HG02852 (cell line): ENCODE data around the gene TRAM2.

Source experiments
- ATAC-seq: cut with Tn5 transposase; IDR thresholded peaks from one replicate; pipeline ENCODE4 v1.9.1; 2021; ENCODE audit warnings: mild to moderate bottlenecking, moderate library complexity; ENCODE audit not compliant: unreplicated experiment

Gene TRAM2

DNA sequence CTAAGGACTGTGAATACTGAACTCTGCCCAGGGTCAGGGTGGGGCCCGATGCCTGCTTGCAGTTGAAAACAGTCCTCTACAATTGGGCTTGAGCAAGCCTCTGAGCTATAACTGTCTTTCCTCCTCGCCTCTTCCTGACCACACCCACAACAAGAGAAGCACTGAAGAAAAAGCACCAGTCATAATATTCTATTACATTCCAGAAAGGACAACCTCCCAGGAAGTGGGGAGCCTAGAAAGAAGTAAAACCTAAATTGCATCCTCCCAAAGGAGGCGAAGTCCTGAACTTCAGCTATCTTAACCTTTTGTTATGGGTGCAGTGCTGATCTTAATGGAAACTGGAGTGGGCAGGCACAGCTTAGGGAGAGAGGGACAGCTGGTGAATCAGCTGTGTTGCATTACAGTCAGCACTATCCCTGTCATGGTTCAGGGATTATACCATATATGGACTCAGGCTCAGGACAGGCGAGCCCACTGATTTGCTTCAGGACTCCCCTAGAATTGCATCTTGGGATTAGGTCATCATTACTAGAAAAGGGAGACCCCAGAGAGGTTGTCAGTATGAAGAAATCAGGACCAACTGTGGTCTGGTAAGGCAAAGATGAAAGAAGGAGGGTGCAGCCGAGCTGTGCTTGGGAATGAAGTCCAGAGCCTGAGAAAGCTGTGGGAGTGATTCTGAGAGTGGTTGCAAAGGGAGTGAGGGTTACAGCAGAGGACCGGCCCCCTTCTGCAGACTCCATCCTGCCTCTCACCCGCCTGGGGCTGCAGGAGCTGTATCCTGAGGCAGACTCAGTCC, 18.3 kb upstream of the TRAM2 start:
- peak; percentile 84 for ATAC-seq

DNA sequence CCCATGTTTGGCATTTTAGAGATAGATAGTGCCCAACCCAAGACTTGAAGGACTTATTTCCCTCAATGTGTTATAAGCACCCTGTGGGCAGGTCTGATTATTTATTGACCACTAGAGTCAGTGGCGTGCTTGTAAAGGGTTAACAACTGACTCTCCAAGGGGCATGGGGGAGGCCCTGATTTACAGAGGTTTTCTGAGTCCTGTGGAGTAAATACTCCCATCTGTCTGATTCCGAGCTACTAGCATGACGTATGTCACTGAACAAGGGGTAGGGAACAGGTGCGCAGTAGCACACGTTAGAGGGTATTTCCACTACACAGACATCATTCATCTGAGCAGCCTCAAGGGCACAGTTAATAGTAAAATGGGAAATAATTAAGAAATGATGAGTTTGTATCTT, 17.4 kb upstream of the TRAM2 start:
- ATAC-seq, result no peak

DNA sequence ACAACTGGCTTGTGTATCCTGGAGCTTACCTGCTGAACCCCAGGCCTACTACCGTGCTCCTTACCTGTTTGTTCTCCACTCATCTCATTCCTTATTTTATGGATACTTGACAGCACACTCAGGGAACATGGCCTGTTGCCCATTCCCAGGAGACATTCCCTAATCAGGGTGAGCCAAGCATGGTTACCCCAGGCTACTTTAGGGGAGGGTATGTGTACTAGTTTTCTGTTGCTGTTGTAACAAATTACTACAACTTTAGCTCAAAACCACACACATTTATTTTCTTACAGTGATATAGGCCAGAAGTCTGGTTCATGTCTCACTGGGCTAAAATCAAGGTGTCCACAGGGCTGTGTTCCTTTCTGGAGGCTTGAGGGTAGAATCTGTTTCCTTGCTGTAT, 15.0 kb upstream of the TRAM2 start:
- no peak for ATAC-seq

DNA sequence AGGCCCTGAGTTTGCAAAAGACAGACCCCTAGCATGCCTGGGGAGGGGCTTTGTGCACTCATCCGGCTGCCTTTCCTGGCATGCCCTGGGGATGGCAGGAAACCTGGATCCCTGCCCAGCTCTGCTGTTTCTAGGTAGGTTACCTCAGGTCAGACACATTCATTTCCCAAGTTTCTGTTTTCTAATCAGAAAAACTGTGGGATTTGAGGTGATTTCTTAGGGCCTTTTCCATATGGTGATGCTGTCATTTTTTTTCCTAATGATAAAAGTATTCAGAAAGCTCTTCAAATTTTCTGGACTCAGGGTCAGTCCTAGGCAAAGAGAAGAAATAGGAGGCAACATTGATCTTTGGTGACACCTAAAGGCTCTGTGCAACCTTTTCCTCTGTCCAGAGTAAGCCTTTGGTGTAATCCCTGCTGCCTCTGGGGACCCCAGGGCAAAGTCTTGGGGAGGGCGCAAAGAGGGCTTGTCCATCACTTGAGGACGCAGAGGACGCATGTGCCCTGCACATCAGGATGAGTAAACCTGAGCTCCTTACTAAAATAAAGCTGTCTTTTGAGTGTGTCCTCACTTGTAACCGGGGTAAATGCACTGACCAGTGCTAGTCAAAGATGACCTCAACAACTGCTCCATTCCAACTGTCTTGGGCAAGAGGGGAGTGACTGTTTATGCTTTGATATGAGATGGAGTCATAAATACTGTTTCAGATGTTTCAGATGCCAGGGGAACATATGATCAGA, 13.5 kb upstream of the TRAM2 start:
- ATAC-seq, result no peak

DNA sequence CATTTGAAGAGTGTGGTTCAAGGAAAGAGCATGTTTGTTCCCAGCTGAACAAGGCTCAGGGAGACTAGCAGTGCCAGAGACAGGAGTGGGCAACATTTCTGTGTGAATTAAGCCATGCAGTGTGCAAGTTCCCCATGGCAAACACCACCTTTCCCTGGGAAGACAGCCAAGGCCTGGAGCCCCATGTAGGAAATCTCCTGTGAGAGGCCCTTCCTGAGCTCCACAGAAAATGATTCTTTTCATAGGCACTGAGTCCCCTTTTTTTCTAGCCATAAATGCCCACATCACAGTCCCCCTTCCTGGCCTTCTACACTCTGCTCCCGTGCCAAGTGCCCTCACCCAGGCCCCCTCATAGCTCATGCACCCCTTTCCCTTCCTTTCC, 11.8 kb upstream of the TRAM2 start:
- ATAC-seq, result no peak

DNA sequence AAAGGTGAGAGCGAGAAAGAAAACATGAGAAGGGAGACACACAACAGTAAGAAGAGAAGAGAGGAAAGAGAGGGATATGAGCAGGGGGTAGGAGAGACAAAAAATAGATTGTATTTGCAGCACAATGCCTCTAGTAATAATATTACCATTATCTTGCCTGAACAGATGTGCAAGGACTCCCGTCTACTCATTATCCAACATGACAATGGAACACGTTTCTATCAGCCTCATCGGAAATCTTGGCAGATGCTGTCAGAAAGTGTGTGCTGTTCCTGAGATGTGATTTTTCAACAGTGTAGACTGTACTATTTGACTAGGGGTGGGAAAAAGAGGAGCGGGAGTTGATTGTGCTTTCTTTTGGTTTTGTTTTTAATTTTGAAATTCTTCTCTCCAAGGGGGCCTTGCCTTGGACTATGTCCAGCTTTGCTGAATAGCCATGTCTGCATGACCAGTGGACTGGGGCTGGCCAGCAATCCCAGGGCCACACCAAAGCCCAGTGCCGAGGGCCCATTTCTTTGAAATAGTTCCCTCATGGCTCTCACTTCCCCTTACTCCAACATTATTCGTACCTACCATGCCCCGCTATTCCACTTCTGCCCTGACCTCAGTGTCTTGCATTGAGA, 11.3 kb upstream of the TRAM2 start:
- no peak for ATAC-seq

DNA sequence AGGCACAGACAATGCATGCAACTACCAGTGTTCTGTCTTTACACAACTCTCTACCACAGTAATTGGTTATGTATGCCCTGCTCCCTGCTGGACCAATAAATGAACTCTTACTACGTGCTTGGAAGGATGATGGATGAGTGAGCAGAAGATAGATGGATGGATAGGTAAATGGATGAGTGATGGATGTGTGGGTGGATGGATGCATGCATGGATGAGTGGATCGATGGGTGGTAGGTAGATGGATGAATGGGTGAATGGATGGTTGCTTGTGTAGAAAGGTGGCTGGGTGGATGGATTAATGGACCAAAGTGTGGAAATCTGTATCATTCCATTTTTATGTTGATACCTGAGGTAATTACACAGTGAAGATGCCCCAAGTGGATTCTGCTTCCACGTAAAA, 10.1 kb upstream of the TRAM2 start:
- ATAC-seq, result no peak

DNA sequence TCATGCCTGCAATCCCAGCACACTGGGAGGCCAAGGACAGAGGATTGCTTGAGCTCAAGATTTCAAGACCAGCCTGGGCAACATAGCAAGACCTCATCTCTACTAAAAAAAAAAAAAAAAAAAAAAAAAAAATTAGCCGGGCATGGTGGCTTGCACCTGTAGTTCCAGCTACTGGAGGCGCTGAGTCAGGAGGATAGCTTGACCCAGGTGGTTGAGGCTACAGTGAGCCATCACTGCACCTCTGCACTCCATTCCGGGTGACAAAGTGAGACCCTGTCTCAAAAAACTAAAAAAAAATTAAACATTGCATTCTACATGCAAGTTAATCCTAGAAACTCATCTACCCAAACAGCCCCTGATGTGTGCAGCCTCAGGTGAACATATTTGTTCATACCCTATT, 7.3 kb upstream of the TRAM2 start:
- ATAC-seq, result no peak

DNA sequence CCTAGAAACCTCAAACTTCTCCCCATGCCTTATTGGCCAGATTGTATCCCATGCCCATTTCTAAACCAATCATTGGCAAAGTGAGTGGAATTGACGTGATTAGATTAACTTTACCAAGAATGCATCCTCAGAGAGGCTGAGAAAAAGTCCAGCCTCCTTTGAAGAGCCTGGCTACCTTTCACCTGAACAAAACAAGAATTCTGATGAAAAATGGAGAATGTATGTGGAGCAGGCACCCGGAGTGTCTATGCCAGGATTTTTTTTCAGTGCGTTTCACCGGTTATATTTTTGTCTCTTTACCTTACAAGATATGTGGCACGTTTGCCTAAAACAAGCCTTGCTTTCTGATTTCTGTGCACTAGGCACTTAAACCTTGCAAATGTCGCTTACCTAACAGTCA, 6.1 kb upstream of the TRAM2 start:
- no peak for ATAC-seq

DNA sequence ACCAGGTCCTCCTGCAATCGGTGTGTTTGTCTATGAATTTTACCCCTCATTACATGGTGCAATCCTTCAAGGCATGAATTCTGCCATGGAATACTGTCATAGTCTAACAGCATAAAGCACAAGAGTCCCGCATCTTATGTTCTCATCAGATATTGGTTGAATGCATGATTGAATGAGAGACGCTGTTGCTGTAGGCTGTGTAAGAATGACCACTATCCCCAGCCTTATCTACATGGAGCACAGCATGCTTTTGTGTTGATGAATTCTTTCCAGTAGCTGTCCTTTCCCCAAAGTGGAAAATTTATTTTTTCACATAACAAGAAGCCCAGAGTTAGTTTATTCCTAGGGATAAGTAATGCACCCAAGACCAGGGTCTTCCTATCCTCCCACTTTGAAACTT, 5.6 kb upstream of the TRAM2 start:
- ATAC-seq, result no peak

DNA sequence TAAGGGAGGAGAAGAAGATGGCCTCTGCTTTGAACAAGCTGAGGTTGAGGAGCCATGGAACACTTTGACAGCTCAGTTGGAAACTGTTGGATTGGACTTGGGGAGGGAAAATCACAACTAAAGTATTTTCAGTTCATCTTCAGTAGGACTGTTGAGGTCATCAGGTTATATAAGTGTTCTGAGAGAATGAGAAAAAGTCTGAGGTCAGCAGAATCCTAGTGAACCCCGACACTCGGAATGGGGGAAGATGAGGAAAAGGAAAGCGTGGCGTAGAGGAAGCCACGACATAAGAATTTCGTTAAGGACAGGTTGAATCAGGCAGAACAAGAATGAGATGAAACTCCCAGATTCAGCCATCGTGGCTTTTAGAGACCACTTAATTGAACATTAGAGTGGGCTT, 4.0 kb upstream of the TRAM2 start:
- no peak for ATAC-seq

DNA sequence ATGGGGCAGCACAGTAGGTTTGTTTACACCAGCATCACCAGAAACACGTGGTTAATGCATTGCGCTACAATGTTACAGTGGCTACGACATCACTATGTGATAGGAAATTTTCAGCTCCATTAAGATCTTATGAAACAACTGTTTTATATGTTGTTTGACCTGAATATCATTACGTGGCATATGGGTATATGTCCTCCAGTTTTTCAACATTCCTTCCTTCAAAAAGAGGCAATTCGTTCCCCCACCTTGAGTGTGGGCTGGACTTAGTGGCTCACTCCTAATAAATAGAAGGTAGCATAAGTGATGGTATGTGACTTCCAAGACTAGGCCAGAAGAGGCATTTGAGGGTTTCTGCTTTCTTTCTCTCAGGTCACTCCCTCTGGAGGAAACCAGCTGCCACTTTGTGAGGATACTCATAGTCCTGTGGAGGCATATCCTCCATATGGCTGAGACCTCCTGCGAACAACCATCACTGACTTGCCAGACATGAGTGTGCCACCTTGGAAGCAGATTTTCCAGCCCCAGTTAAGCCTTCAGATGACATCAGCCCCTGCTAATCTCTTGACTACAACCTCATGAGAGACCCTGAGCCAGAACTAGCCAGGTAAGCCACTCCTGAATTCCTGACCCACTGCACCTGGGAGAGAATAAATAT, 2.3 kb upstream of the TRAM2 start:
- no peak for ATAC-seq

DNA sequence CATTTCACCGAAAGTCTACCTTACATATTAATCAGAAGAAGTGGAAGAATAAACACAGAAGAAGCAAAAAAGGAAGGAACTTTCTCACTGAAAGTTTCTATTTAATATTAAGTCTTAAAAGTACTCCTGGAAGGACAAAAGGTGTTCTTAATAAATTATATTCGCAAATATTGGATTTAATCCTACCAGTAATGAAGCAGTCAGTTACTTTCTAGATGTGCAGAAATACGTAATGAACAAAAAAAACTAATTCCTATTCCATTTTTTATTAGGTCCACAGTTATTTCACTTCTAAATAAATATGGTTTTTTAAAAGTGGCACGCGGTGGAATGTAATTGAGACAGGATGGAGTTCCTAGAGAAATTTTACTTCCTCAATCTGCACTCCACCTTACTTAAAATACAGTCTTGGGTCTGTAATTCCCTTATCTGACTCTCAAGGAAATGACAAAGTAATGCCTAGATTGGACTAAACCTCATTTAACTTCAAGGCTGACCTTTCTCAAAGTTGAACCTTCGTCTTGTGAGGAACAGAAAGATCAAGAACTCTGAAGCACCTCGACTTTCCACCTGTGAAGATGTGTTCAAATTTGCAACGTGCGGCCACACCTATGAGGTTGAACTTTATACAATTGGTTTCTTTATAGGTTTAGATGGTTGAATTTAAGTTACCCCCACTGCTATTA, 1.1 kb upstream of the TRAM2 start:
- no peak for ATAC-seq

DNA sequence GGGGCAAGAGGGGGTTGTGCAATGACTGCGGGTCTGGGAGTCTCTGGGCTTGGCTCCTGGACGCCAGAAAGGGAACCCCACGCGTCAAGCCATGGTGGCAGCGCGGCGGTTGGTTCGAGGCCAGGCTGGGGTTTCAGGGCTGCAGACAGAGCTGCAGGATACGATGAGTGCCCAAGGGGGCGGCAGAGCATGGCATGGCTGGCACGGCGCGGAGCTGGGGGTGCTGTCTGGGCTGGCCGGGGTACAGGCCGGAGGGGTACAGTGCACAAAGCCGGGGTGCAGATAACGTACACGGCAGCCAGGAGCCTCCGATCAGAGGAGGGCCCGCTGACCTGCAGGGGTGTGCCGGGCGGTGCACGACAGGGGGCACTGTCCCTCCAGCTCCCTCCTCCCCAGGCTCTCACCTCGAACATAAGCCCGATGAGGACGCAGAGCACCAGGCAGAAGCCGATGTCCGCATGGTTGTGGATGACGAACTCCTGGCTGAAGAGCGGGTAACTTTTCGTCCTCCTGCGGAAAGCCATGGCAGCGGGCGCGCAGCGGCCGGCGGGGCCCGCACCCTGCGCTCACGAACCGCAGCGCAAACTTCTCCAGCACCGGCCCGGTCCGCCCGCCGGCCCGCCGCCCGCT, 353 bp downstream of the TRAM2 start:
- peak; percentile 58 for ATAC-seq

DNA sequence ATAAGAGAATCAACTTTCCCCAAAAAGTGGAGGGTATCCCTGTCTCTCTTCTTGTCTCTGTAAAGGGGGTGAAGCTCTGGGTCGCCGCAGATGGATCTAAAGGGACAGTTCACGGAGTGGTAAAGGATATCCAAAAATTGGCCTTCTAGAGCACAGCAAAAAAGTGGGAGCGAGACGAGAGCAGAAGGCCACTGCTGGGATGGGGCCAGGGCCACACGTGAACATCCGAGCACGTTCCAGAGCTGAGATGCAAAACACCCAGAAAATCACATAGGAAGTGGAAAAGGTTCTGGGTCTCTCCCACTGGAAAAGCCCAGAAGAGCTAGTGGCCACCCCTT, 837 bp downstream of the TRAM2 start:
- ATAC-seq, result no peak

DNA sequence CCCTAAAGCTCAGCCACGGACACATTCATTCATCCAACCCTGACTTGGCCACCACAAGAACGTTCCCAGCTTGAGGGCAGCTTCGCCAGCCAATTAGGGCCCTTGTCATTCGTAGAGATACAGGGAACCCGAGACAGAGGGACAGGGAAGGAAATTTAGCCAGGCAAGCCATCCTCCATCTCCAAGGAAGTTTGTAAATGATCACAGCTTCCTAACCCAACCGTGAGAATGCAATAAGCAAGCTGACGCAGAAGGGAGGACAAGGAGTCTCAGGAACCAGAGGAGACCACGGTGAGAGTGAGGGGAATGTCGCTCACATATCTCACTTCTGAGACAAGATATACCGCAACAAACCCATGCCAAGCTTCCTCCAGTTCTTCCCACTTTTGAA, 1.4 kb downstream of the TRAM2 start:
- no peak for ATAC-seq

DNA sequence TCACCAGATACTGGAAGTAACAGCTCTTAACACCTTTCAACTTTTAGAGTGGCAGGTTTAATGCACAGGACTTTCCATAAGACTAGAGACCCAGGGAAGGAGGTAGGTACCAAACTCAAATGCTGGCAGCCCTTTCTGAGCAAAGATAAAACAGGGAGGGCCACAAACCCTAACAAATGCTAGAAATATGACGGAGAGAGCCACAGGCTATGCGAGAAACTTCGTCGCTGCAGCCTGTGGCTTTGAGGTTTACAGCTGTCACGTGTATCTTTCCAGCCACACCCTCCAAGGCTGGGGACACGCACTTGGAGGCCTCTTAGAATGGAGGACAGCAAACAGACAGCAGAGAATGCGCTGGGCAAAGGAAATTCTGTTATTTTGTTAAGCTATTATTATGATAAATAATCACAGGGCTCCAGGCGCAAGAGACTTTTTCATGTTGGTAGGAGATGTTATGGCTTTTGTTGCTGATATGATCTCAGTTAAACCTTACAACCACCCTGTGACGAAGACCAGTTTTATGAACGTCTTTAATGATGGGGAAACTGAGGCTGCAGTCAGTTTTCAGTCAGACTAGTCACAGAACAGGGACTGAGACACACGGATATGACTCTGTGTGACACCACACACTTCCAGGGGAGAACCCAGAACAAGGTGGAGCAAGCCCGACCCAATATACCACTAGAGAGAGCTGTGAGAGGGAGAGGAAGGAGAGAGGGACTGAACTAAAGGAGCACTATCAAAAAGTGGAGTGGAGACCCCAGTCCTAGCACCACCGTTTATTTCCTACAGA, 2.0 kb downstream of the TRAM2 start:
- peak; percentile 53 for ATAC-seq

DNA sequence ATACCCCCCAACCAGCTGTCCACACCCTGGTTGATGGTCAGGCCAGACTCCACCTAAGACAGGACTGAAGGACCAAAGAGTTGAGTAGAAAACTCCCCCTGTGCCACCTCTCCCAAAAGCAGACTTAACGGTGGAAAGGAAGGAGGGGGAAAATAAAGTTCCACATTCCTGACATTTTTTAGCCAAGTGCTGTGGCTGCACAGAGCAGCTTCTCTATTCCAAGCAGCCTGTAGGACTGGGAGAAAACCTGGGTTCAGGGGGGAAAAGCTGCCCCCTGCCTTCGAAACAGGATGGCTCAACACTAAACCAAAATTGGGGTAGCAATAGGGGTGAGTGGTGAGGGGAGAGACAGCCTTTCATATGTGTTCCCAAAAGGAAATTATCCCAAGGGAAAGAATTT, 3.6 kb downstream of the TRAM2 start:
- no peak for ATAC-seq

DNA sequence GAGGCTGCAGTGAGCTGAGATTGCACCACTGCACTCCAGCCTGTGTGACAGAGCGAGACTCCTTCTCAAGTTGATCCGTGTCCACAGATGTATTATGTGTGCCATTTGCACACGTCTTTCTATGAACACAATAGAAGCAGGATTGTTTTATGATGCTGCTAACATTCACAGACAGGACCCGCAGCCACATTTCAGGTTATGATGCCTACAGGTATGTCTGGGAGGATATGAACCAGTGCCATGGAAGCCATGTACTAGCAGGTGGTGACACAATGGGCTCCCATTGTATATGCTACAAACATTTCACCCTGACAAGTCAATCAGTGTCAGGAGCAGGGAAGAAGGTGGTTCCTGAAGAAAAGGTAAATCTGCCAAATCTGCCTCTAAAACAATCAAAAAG, 4.3 kb downstream of the TRAM2 start:
- no peak for ATAC-seq
